Epithelial cell of proximal tubule (primary cell): ENCODE results near the gene RGS10. TPM values are rescaled to one million over a fixed set of nuclear protein-coding genes. Genes with fewer than 3 reads are reported as not detected.

Experiments
- DNase-seq: peaks from one replicate; pipeline ENCODE4 v3.0.0-alpha.2; 2011; ENCODE audit warnings: low read depth
- H3K4me3 ChIP-seq: 2 replicates; pipeline ENCODE4 v1.5.1; 2011; ENCODE audit warnings: low read depth, mild to moderate bottlenecking, low read length
- total RNA-seq: library from RNA; depleted of rRNA; stranded (reverse); fragments of >200 nt; gene quantifications from 2 replicates; pipeline ENCODE4 v1.2.3, GENCODE V29; 2015
- TF ChIP-seq, protein P1 (sequence below): conservative IDR thresholded peaks from 2 replicates; pipeline ENCODE4 v1.5.1; 2012; ENCODE audit warnings: low read depth, mild to moderate bottlenecking, low read length

Gene RGS10
- total RNA-seq, 1 donor from 2014 or later: 85.9 TPM

DNA sequence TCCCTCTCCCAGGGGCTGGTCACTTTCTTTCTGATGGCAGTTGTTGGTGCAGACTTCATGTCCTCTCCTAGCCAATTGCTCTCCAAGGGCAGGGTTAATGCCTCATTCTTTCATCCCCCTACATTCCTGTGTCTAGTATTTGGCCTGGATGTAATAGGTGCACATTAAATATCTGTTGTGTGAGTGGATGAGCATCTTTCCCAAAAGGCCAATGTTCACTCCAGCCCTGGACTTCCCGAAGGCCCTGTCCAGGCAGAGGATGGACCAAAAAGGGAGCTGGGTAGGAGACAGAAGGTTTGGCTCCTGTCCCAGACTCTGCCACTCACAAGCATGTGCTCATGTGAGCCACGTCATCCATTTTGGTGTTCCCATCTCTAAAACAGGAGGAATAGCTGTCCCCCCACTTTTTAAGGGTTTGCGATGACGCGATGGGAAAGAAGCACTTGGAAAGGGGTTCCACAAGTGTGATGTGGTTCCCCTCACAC, 47.5 kb downstream of the RGS10 start:
- H3K4me3 ChIP-seq: no peak overlapping the region
- TF ChIP-seq, protein P1, sequence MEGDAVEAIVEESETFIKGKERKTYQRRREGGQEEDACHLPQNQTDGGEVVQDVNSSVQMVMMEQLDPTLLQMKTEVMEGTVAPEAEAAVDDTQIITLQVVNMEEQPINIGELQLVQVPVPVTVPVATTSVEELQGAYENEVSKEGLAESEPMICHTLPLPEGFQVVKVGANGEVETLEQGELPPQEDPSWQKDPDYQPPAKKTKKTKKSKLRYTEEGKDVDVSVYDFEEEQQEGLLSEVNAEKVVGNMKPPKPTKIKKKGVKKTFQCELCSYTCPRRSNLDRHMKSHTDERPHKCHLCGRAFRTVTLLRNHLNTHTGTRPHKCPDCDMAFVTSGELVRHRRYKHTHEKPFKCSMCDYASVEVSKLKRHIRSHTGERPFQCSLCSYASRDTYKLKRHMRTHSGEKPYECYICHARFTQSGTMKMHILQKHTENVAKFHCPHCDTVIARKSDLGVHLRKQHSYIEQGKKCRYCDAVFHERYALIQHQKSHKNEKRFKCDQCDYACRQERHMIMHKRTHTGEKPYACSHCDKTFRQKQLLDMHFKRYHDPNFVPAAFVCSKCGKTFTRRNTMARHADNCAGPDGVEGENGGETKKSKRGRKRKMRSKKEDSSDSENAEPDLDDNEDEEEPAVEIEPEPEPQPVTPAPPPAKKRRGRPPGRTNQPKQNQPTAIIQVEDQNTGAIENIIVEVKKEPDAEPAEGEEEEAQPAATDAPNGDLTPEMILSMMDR: no peak
- DNase-seq: no peak

DNA sequence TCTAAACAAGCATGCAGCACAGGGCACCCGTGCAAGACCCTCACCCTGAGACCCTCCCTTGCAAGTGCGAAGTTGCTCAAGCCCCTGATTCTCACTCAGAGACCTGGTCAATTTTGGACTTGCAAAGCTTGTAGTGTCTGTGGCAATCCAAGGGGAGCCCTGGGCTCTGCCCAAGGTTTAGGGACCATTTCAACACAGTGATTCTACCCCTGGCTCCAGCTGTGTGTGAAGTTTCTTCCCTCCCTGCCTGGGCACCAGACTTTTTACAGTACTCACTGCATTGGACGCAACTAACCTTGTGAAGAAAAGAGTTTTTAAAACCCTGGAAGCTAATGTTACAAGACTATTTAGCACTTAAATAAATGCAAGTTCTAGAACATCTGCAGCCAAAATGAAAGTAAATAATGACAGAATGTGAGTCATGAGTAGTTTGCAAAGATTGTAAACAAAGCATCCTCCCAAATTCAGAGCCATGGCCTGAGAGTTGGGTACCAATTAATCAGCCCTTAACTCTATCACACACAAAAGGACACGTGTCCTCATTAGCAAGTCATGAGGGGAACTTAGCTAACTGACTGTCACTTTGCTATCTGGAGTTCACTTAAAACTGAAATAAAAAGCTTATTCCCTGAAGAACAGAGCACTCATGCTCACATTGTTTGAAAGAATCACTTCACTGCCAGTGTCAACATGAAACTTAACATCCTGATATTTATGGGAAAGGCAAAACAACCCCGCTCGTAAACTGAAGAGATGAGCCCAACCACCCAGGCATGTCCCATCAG, 48.1 kb downstream of the RGS10 start:
- no peak for DNase-seq
- no peak overlapping the region for H3K4me3 ChIP-seq
- TF ChIP-seq, protein P1: no peak

DNA sequence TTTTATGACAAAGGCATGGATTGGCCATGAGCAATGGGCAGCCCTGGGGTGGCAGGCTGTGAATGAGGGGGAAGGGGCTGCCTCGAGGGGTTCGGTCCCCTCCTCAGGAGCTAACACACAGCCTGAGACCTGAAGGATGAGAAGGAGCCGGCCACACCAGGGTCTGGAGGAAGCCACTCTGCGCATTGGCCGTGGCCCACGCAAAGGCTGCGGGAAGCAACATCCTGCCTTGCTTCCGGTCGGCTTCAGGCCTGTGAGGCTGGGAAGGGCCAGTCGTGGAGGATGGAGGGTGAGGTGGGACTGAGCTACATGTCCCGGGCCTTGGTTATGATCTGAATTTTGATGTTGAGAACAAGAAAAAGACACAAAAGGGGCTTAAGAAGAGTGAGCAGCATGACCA, 49.4 kb downstream of the RGS10 start:
- DNase-seq: no peak
- H3K4me3 ChIP-seq: no peak overlapping the region
- TF ChIP-seq, protein P1: no peak

DNA sequence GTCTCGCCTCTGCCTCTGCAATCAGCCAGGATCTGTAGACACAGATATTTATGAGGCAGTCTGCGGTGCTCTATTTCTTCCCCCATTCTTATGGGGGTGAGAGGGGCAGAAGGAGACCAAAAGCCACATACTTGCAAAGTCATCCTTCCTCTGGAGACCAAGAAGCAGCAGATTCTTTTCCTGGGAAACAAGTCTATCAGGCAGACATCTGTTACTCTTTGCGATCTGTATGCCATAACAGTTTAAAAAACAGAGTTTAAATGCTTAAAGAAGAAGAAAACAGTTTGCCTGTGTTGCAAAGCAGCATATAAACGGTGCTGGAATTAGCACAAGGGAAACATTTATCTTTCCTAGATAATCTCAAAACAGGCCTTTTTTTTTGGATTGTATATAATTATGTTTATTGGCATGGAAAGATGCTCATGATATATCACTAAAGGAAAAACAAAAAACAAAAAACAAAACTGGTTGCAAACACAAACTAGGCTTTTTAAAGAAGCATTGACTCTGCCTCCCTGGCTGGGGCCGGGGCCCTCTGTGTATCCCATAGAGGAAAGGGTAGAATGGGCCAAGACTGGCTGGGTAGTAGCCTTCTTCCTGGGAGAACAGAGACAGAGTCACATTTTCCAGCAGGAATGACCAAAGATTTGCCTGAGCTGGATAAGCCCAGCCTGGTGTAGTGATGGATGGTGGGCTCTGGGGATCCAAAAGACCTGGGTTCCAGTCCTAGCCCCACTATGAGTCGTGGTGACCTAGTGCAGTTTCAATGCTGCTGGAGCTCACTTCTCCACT, 50.4 kb downstream of the RGS10 start:
- DNase-seq: no peak
- H3K4me3 ChIP-seq: no peak overlapping the region
- TF ChIP-seq, protein P1: no peak

DNA sequence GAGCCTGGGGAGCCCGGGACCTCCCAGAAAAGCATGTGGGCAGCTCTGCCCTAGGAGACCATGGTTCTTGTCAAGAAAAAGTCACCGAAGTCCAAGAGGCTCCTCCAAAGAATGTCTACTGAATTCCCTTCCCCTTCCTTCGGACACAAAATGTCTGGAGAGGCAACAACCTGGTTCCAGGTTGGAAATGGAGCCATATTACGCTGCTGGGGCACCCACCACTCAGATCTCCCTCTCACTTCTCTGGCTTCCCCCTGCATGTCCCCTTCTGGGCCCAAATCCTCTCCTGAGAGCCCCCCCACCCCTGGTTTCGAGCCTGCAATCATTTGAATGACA, 52.6 kb downstream of the RGS10 start:
- no peak overlapping the region for H3K4me3 ChIP-seq
- no peak for DNase-seq
- TF ChIP-seq, protein P1: no peak

DNA sequence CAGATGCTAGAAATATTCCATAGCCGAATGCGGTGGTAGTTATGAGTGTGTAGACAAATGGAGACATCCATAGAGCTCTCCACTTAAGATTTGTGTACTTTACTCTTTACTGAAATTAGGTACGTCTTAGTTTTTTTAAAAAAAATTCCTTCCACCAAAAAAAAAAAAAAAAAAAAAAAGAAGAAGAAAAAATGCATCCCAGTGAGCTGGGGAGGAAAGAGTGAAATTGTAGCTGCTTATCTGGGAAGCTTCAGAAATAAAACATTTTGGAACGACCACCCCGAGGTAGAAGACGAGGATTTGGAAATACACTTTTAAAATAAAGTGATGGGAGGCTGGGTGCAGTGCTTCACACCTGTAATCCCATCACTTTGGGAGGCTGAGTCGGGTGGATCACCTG, 53.8 kb downstream of the RGS10 start:
- TF ChIP-seq, protein P1: no peak
- no peak overlapping the region for H3K4me3 ChIP-seq
- DNase-seq: no peak
